ENCODE results near the gene WDR59.

DNA sequence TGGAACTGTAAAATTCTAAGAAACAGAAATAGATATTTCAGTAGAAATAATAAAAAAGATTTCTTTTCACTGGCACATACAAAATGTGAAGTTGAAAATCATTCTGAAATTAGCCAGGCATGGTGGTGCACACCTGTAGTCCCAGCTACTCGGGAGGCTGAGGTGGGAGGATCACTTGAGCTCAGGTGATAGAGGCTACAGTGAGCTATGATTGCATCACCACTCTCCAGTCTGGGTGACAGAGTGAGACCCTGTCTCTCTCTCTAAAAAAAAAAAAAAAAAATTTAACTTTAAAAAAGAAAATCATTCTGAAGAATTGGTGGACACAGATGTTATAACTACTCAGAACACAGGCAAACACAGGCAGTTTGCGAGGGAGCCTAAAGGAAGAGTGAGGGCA, 112.6 kb downstream of the WDR59 start:
- TF ChIP-seq, protein P1, sequence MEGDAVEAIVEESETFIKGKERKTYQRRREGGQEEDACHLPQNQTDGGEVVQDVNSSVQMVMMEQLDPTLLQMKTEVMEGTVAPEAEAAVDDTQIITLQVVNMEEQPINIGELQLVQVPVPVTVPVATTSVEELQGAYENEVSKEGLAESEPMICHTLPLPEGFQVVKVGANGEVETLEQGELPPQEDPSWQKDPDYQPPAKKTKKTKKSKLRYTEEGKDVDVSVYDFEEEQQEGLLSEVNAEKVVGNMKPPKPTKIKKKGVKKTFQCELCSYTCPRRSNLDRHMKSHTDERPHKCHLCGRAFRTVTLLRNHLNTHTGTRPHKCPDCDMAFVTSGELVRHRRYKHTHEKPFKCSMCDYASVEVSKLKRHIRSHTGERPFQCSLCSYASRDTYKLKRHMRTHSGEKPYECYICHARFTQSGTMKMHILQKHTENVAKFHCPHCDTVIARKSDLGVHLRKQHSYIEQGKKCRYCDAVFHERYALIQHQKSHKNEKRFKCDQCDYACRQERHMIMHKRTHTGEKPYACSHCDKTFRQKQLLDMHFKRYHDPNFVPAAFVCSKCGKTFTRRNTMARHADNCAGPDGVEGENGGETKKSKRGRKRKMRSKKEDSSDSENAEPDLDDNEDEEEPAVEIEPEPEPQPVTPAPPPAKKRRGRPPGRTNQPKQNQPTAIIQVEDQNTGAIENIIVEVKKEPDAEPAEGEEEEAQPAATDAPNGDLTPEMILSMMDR (IDR thresholded peaks at IDR 0.05 in 4 of 5, conservative IDR thresholded peaks at IDR 0.05 in 1 of 5) = no peak
- TF ChIP-seq POLR2A (IDR thresholded peaks at IDR 0.05) = no peak

Measured in gastrocnemius medialis (tissue), 4 donors.